B cell (primary cell): ENCODE results near the gene CFAP97D2. TPM values are rescaled to one million over a fixed set of nuclear protein-coding genes. Genes with fewer than 3 reads are reported as not detected.

Experiments used
- ATAC-seq: fragments of 200-7000 bp; cut with Tn5 transposase; one replicate; pipeline ENCODE4 v1.10.0; 2021; ENCODE audit warnings: low read depth, mild to moderate bottlenecking, moderate number of reproducible peaks, moderate library complexity
- CTCF ChIA-PET: fragments of 350-600 bp; sonication (Branson Sonifier 250); formaldehyde crosslinking; loops from one replicate; lab custom pipeline; 2021; ENCODE audit warnings: antibody characterized with exemption, inconsistent platforms; lab: Charles Lee
- POLR2A ChIA-PET: fragments of 350-600 bp; sonication (Branson Sonifier 250); formaldehyde crosslinking; loops from one replicate; lab custom pipeline; 2021; ENCODE audit warnings: antibody characterized with exemption; lab: Charles Lee
- DNase-seq: peaks from one replicate; pipeline ENCODE4 v3.0.0; 2013
- H2AFZ ChIP-seq: 2 replicates; pipeline ENCODE4 v1.6.1; 2012; ENCODE audit warnings: mild to moderate bottlenecking, low read depth, low read length; ENCODE audit not compliant: insufficient read depth, poor library complexity, severe bottlenecking
- H3K27ac ChIP-seq, 2 donors: 1 replicate in 1 of 2; 2 replicates in 1 of 2; pipeline ENCODE4 v1.5.1; 2012 to 2013; ENCODE audit warnings: low read length in 2 of 2, mild to moderate bottlenecking in 2 of 2, moderate library complexity in 1 of 2
- H3K27me3 ChIP-seq, 4 experiments: fragments of 200-600 bp in 1 of 4; sonication (generic) in 1 of 4; replicated peaks in 1 of 4; 1 replicate in 2 of 4; 2 replicates in 2 of 4; pipeline versions ENCODE4 v1.6.1 to v1.7.0; 2013 to 2016; ENCODE audit warnings: low read length in 3 of 4, mild to moderate bottlenecking in 2 of 4, mixed read lengths in 1 of 4, moderate library complexity in 1 of 4; ENCODE audit not compliant: insufficient read depth in 4 of 4, control insufficient read depth in 3 of 4; ENCODE audit errors: control extremely low read depth in 1 of 4
- H3K36me3 ChIP-seq, 2 experiments: replicated peaks in 1 of 2; 1 replicate in 1 of 2; 2 replicates in 1 of 2; pipeline versions ENCODE4 v1.6.1 to v1.7.1; 2013; ENCODE audit warnings: low read length in 1 of 2; ENCODE audit not compliant: insufficient read depth in 2 of 2, control insufficient read depth in 1 of 2; ENCODE audit errors: control extremely low read depth in 1 of 2, extremely low read depth in 1 of 2
- H3K4me1 ChIP-seq, 2 donors: fragments of 200-600 bp in 1 of 2; sonication (generic) in 1 of 2; 1 replicate in 1 of 2; 2 replicates in 1 of 2; pipeline versions ENCODE4 v1.5.1 to v1.6.1; 2013 to 2017; ENCODE audit warnings: low read length in 2 of 2; ENCODE audit not compliant: control insufficient read depth in 2 of 2, insufficient read depth in 2 of 2
- H3K4me2 ChIP-seq: replicated peaks from 2 replicates; pipeline ENCODE3; 2012; ENCODE audit warnings: mild to moderate bottlenecking, low read depth, low read length; ENCODE audit not compliant: poor library complexity, severe bottlenecking
- H3K4me3 ChIP-seq, 5 experiments: fragments of 200-600 bp in 1 of 5; sonication (generic) in 1 of 5; 1 replicate in 3 of 5; 2 replicates in 2 of 5; pipeline versions ENCODE4 v1.5.1 to v1.7.0; 2011 to 2016; ENCODE audit warnings: low read length in 4 of 5, mild to moderate bottlenecking in 4 of 5, low read depth in 2 of 5, control low read depth in 1 of 5, moderate library complexity in 1 of 5; ENCODE audit not compliant: insufficient read depth in 1 of 5; ENCODE audit errors: control extremely low read depth in 1 of 5, extremely low read depth in 1 of 5
- H3K79me2 ChIP-seq: fragments of 200-600 bp; sonication (generic); one replicate; pipeline ENCODE4 v1.6.0; 2016; ENCODE audit warnings: low read length; ENCODE audit not compliant: control insufficient read depth, insufficient read depth
- H3K9ac ChIP-seq: fragments of 200-600 bp; sonication (generic); 2 replicates; pipeline ENCODE4 v1.6.1; 2017; ENCODE audit warnings: mild to moderate bottlenecking, low read length, moderate library complexity
- H3K9me3 ChIP-seq, 3 donors: one replicate each; pipeline versions ENCODE4 v1.6.1 to v1.7.1; 2013; ENCODE audit warnings: low read length in 2 of 3; ENCODE audit not compliant: control insufficient read depth in 2 of 3, insufficient read depth in 1 of 3; ENCODE audit errors: control extremely low read depth in 1 of 3
- H4K20me1 ChIP-seq: 2 replicates; pipeline ENCODE4 v1.6.0; 2012; ENCODE audit warnings: mild to moderate bottlenecking, low read length; ENCODE audit not compliant: insufficient read depth, control insufficient read depth, poor library complexity, severe bottlenecking
- H3K27ac Mint-ChIP-seq: one replicate; pipeline ENCODE4 v1.8.0; 2021; ENCODE audit warnings: mixed read lengths
- H3K27me3 Mint-ChIP-seq: one replicate; pipeline ENCODE4 v1.8.0; 2021; ENCODE audit warnings: mixed read lengths
- H3K4me1 Mint-ChIP-seq: one replicate; pipeline ENCODE4 v1.8.0; 2021; ENCODE audit warnings: mixed read lengths
- H3K4me3 Mint-ChIP-seq: one replicate; pipeline ENCODE4 v1.8.0; 2021; ENCODE audit warnings: mixed read lengths
- H3K9me3 Mint-ChIP-seq: one replicate; pipeline ENCODE4 v1.8.0; 2022; ENCODE audit warnings: mixed read lengths; ENCODE audit not compliant: insufficient read depth
- EZH2 ChIP-seq: IDR thresholded peaks from 2 replicates; pipeline ENCODE4 v1.6.1; 2012; ENCODE audit warnings: borderline replicate concordance, low read depth, mild to moderate bottlenecking, moderate library complexity, low read length; ENCODE audit not compliant: insufficient read depth, poor library complexity, severe bottlenecking
- WGBS: methylation state at CpG from one replicate; pipeline ENCODE4 v1.1.5; 2013; ENCODE audit warnings: missing lambda C conversion rate; ENCODE audit not compliant: insufficient coverage; 5-methylcytosine and 5-hydroxymethylcytosine counted together
- intact Hi-C: fragments of 100-400 bp; cut with micrococcal nuclease; formaldehyde crosslinking; loops from one replicate; pipeline ENCODE4 v1.10.0; 2022
- polyA plus RNA-seq: library from polyadenylated mRNA; depleted of rRNA; stranded (reverse); fragments of >200 nt; gene quantifications from 2 replicates; pipeline ENCODE4 v1.2.3, GENCODE V29; 2012
- total RNA-seq, 2 donors: library from RNA; stranded (reverse); fragments of 120-200 nt in 1 of 2; gene quantifications; 1 replicate in 1 of 2; 2 replicates in 1 of 2; pipeline versions ENCODE4 v1.2.3 to v1.2.4, GENCODE V29; 2013 to 2022
- TF ChIP-seq, protein P1 (sequence below): fragments of 200-600 bp; IDR thresholded peaks from one replicate; pipeline ENCODE4 v1.8.0; 2022; ENCODE audit warnings: antibody characterized with exemption, mild to moderate bottlenecking

CFAP97D2 gene
- total and polyA plus RNA-seq, 2 donors (not counting 1 experiment from before 2014, with no cell fraction given) = 0.09 to 0.22 TPM

DNA sequence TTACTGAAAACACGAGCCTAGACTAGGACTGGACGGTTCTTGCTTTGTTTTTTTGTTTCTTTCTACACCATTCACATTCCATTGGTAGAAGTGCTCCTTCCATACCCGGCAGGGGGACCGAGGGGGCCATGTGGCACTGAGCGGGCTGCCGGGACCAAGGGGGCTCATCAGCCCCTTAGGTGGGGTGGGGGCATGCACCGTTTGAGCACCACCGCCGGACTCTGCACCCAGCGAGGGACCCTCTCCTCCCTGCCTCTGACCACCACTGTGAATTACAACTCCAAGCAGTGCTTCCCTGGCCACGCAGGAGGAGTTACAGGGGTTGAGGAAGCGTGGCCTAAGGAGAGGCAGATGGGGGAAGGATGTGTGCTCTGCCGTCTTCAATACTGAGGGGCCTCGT, 15.0 kb upstream of the CFAP97D2 start:
- ATAC-seq (no peak), DNase-seq (no peak)
- Histone ChIP-seq H3K36me3 (no peaks in the 10 kb centered on the region), H3K4me2 (no peak overlapping the region), H4K20me1 (no peaks in the 10 kb centered on the region), H3K27me3 (peaks cover 0 to 3% (median 0%) of the 10 kb centered on the region in 4 experiments), H3K4me1 (peaks cover 37% of the 10 kb centered on the region in 2 donors), H3K27ac (no peak overlapping the region), H3K4me3 (no peak overlapping the region), H2AFZ (no peak overlapping the region), H3K9me3 (no peaks in the 10 kb centered on the region), H3K9ac (no peak overlapping the region), H3K79me2 (no peaks in the 10 kb centered on the region)
- ChIA-PET POLR2A (no interaction called here), CTCF (no interaction called here)
- no peak overlapping the region for H3K27ac Mint-ChIP-seq
- no peak overlapping the region for H3K4me3 Mint-ChIP-seq
- peaks cover 3% of the 10 kb centered on the region for H3K9me3 Mint-ChIP-seq
- intact Hi-C loops = no loop called here
- peaks cover 16% of the 10 kb centered on the region for H3K27me3 Mint-ChIP-seq
- peaks cover 46% of the 10 kb centered on the region for H3K4me1 Mint-ChIP-seq
- TF ChIP-seq, protein P1, sequence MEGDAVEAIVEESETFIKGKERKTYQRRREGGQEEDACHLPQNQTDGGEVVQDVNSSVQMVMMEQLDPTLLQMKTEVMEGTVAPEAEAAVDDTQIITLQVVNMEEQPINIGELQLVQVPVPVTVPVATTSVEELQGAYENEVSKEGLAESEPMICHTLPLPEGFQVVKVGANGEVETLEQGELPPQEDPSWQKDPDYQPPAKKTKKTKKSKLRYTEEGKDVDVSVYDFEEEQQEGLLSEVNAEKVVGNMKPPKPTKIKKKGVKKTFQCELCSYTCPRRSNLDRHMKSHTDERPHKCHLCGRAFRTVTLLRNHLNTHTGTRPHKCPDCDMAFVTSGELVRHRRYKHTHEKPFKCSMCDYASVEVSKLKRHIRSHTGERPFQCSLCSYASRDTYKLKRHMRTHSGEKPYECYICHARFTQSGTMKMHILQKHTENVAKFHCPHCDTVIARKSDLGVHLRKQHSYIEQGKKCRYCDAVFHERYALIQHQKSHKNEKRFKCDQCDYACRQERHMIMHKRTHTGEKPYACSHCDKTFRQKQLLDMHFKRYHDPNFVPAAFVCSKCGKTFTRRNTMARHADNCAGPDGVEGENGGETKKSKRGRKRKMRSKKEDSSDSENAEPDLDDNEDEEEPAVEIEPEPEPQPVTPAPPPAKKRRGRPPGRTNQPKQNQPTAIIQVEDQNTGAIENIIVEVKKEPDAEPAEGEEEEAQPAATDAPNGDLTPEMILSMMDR = no peak
- TF ChIP-seq EZH2 = no peak
- 94% methylated on average over 6 of the region's 14 CpGs for WGBS

DNA sequence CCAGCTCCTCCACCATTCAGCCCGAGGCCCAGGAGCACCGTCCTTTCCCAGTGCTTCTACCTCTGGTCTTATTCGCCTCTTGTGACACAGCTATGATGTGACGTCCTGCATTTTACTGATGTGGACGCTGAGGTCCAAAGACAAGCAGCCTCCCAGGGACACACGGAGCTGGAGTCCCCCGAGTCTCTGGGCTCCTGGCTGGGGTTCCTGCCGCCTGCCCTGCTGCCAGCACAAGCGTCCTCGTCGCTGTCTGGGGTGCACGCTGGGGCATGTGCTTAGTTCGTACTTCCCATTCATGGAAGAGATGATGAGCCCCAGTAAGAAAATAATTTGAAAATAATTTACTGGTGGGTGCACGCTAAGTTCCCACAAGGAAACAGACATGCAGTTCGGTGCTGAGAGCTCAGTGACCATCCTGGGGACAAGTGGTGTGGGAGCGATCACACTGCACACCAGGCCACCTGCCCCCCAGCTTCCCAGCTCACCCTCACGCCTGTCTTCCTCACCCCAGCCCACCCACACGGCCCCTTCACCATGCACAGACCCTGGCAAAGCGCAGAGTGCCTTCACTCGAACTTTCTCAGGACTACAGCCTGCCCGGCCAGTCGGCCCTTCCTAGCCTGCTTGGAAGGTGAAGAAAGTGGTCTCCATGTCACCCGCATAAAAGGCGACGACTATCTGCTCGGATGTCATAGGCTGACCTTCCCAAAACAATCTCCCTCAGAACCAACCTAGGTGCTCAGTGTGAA, 14.2 kb upstream of the CFAP97D2 start:
- no peak overlapping the region for H3K27ac Mint-ChIP-seq
- no peak overlapping the region for H3K4me3 Mint-ChIP-seq
- no peak overlapping the region for H3K4me2 ChIP-seq
- no peak overlapping the region for H3K4me3 ChIP-seq
- no peak overlapping the region for H3K27ac ChIP-seq
- no peaks in the 10 kb centered on the region for H3K9me3 ChIP-seq
- 93% methylated on average over 22 of the region's 26 CpGs for whole genome bisulfite sequencing
- H2AFZ ChIP-seq = no peak overlapping the region
- peaks cover 19% of the 10 kb centered on the region for H3K27me3 Mint-ChIP-seq
- H3K9me3 Mint-ChIP-seq = no peaks in the 10 kb centered on the region
- DNase-seq (no peak), ATAC-seq (no peak)
- H3K4me1 ChIP-seq = peaks cover 34 to 37% of the 10 kb centered on the region in 2 donors
- no peak for TF ChIP-seq EZH2
- TF ChIP-seq, protein P1 = no peak
- H4K20me1 ChIP-seq = no peaks in the 10 kb centered on the region
- CTCF ChIA-PET = interaction anchor here (0.6 kb wide), 1 partner anchor 41 kb away, joined by 4 read pairs; no protein-coding TSS in a partner anchor
- POLR2A ChIA-PET = no interaction called here
- H3K36me3 ChIP-seq = no peaks in the 10 kb centered on the region
- H3K79me2 ChIP-seq = no peaks in the 10 kb centered on the region
- H3K27me3 ChIP-seq = peaks cover 0 to 3% (median 0%) of the 10 kb centered on the region in 4 experiments
- H3K4me1 Mint-ChIP-seq = peaks cover 38% of the 10 kb centered on the region
- H3K9ac ChIP-seq = no peak overlapping the region
- intact Hi-C loops = no loop called here
